HepG2 (cell line): ENCODE measurements around the gene DSCAML1. TPM values are rescaled to one million over a fixed set of nuclear protein-coding genes. Genes with fewer than 3 reads are reported as not detected.
A peak's percentile ranks its signal among the peaks of the same experiment; 100 is the strongest.

ENCODE experiments used
- CTCF ChIP-seq: sonication (generic); formaldehyde crosslinking; IDR thresholded peaks from 2 replicates; pipeline ENCODE4 v1.5.0; 2020; ENCODE audit warnings: mild to moderate bottlenecking, missing genetic modification reagents, moderate library complexity
- FOXC1 ChIP-seq: sonication (generic); formaldehyde crosslinking; IDR thresholded peaks from 2 replicates; pipeline ENCODE4 v1.8.0; 2022; ENCODE audit warnings: mild to moderate bottlenecking, missing genetic modification reagents, borderline replicate concordance
- HIC2 ChIP-seq: sonication (generic); formaldehyde crosslinking; IDR thresholded peaks from 2 replicates; pipeline ENCODE4 v1.9.0; 2022; ENCODE audit warnings: low read depth, missing genetic modification reagents
- HINFP ChIP-seq: sonication (generic); formaldehyde crosslinking; IDR thresholded peaks from 2 replicates; pipeline ENCODE4 v1.4.0; 2020; ENCODE audit warnings: low read depth, mild to moderate bottlenecking, missing genetic modification reagents
- HNRNPL ChIP-seq: fragments of 200-400 bp; formaldehyde crosslinking; IDR thresholded peaks from 2 replicates; pipeline ENCODE4 v1.6.1; 2017; ENCODE audit warnings: mild to moderate bottlenecking, low read depth, low read length
- JUND ChIP-seq: sonication (generic); formaldehyde crosslinking; IDR thresholded peaks from 2 replicates; pipeline ENCODE4 v1.8.0; 2022; ENCODE audit warnings: mild to moderate bottlenecking, missing genetic modification reagents
- MXD1 ChIP-seq: sonication (generic); formaldehyde crosslinking; IDR thresholded peaks from 2 replicates; pipeline ENCODE4 v1.4.0; 2020; ENCODE audit warnings: mild to moderate bottlenecking, missing genetic modification reagents
- ONECUT2 ChIP-seq: sonication (generic); formaldehyde crosslinking; IDR thresholded peaks from 2 replicates; pipeline ENCODE4 v1.4.0; 2020; ENCODE audit warnings: missing genetic modification reagents
- PAX8 ChIP-seq: sonication (generic); formaldehyde crosslinking; IDR thresholded peaks from 2 replicates; pipeline ENCODE4 v1.8.0; 2022; ENCODE audit warnings: mild to moderate bottlenecking, missing genetic modification reagents, borderline replicate concordance
- PCBP1 ChIP-seq: fragments of 200-400 bp; formaldehyde crosslinking; IDR thresholded peaks from 2 replicates; pipeline ENCODE4 v1.6.1; 2017; ENCODE audit warnings: mild to moderate bottlenecking, low read depth, low read length, borderline replicate concordance
- PHF5A ChIP-seq: IDR thresholded peaks from one replicate; pipeline ENCODE4 v1.6.1; 2018; ENCODE audit warnings: low read depth, missing genetic modification reagents; ENCODE audit not compliant: unreplicated experiment
- SETDB1 ChIP-seq: sonication (generic); formaldehyde crosslinking; IDR thresholded peaks from 2 replicates; pipeline ENCODE4 v1.5.1; 2020; ENCODE audit warnings: missing genetic modification reagents, mild to moderate bottlenecking, borderline replicate concordance
- SMARCE1 ChIP-seq: fragments of 450-650 bp; IDR thresholded peaks from 2 replicates; pipeline ENCODE4 v1.6.1; 2017; ENCODE audit warnings: borderline replicate concordance
- SNAPC2 ChIP-seq: sonication (generic); formaldehyde crosslinking; IDR thresholded peaks from 2 replicates; pipeline ENCODE4 v1.8.1; 2022; ENCODE audit warnings: mild to moderate bottlenecking, missing genetic modification reagents
- TARDBP ChIP-seq: sonication (generic); formaldehyde crosslinking; IDR thresholded peaks from 2 replicates; pipeline ENCODE4 v1.8.0; 2022; ENCODE audit warnings: mild to moderate bottlenecking, missing genetic modification reagents
- TCF7L2 ChIP-seq: IDR thresholded peaks from 2 replicates; pipeline ENCODE4 v1.6.1; 2011; ENCODE audit warnings: mild to moderate bottlenecking, low read depth, low read length, moderate library complexity
- TSC22D2 ChIP-seq: sonication (generic); formaldehyde crosslinking; IDR thresholded peaks from 2 replicates; pipeline ENCODE4 v1.5.1; 2020; ENCODE audit warnings: missing genetic modification reagents, mild to moderate bottlenecking, borderline replicate concordance
- U2AF1 ChIP-seq: fragments of 200-400 bp; formaldehyde crosslinking; optimal IDR thresholded peaks from 2 replicates; pipeline ENCODE3; 2017; ENCODE audit warnings: mild to moderate bottlenecking, low read depth, low read length
- XRCC5 ChIP-seq: fragments of 200-400 bp; formaldehyde crosslinking; optimal IDR thresholded peaks from 2 replicates; pipeline ENCODE3; 2017; ENCODE audit warnings: mild to moderate bottlenecking, low read length
- ZNF17 ChIP-seq: sonication (generic); formaldehyde crosslinking; IDR thresholded peaks from 2 replicates; pipeline ENCODE4 v1.5.0; 2020; ENCODE audit warnings: mild to moderate bottlenecking, missing genetic modification reagents
- ZNF460 ChIP-seq: sonication (generic); formaldehyde crosslinking; IDR thresholded peaks from 2 replicates; pipeline ENCODE4 v1.5.1; 2020; ENCODE audit warnings: missing genetic modification reagents, mild to moderate bottlenecking, borderline replicate concordance
- ZNF674 ChIP-seq: sonication (generic); formaldehyde crosslinking; IDR thresholded peaks from 2 replicates; pipeline ENCODE4 v1.5.0; 2020; ENCODE audit warnings: low read depth, mild to moderate bottlenecking, missing genetic modification reagents
- ZNF740 ChIP-seq: sonication (generic); formaldehyde crosslinking; IDR thresholded peaks from 2 replicates; pipeline ENCODE4 v1.4.0; 2020; ENCODE audit warnings: missing genetic modification reagents
- ZNF747 ChIP-seq: sonication (generic); formaldehyde crosslinking; IDR thresholded peaks from 2 replicates; pipeline ENCODE4 v1.8.1; 2023; ENCODE audit warnings: missing genetic modification reagents, mild to moderate bottlenecking, borderline replicate concordance
- polyA plus RNA-seq, 8 experiments: library from polyadenylated mRNA; depleted of rRNA in 3 of 8; stranded (reverse) in 7 of 8; unstranded in 1 of 8; fragments of >200 nt; fragmentation: Illumina TruSeq in 4 of 8; extraction: Trizol in 4 of 8; gene quantifications; 2 replicates each; pipeline versions ENCODE4 v1.2.1 to v1.2.3, GENCODE V29; 2011 to 2016; ENCODE audit warnings: low read depth in 4 of 8, missing spikeins in 1 of 8, mixed read lengths in 1 of 8; ENCODE audit not compliant: insufficient read depth in 1 of 8
- total RNA-seq, 5 experiments: library from RNA; depleted of rRNA; stranded (reverse); fragments of >200 nt; fragmentation: Illumina TruSeq; extraction: Trizol; gene quantifications; 2 replicates each; pipeline ENCODE4 v1.2.3, GENCODE V29; 2016; ENCODE audit warnings: low read depth in 1 of 5

Gene DSCAML1
- total and polyA plus RNA-seq, 2 of the 13 experiments (the other 11 are each of a cell fraction or from before 2014, with no cell fraction given): 0.29 to 0.40 TPM

DNA sequence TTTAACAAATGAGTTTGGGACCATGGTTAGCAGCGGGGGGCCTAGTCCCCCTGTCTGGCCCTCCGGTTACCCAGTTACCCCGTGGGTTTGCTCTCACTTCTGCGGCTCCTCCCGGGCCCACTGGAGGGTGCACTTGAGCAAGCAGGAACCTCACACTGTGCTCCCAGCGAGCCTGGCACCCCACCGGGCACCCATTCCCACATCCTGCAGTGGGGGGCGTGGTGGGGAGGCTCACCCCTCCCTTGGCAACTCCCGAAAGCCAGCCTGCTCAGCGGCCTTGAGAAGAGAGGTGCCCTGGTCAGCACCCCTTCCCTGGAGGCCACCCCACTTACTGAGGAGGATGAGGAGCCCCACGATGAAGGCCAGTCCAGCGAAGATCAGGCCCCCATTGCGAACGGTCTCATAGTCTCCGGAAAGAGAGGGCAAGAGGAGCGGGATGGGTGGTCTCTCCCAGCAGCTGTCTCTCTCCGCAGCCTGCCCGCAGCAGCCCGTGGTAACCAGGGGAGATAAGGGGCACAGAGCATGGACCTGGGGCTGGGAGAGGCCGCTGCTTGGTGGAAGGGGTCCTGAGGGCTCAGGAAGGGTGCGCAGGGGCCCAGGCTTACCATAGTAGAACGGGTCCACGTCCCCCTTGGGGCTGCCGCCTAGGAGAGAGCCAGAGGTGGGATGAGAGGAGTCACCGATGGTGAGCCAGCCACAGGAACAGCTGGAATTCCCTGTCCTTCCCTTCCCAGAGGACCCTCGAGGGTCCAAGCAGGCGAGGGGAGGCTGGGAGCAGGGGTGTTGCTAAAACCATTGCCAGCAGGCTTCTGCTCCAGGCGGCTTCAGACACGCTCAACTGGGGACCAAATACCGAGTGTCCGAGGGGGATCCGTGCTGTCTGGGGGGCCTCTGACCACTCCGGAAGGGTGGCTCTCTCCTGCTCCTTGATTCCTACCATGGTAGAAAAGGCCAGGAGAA is 25.3 kb upstream of the DSCAML1 start (continued):
- TF ChIP-seq SETDB1 (CRISPR knock-in tag): no peak
- no peak for TF ChIP-seq FOXC1 (CRISPR knock-in tag)
- no peak for TF ChIP-seq TARDBP (CRISPR knock-in tag)
- TF ChIP-seq TCF7L2: no peak
- TF ChIP-seq SMARCE1: no peak
- no peak for TF ChIP-seq SNAPC2
- no peak for TF ChIP-seq JUND (CRISPR knock-in tag)
- TF ChIP-seq HIC2 (CRISPR knock-in tag): 0 out of 2 replicates have a peak, but pooled peaks have one; percentile 34
- TF ChIP-seq HNRNPL: peak; percentile 93
- peak; percentile 46 for TF ChIP-seq XRCC5
- no peak for TF ChIP-seq ZNF460 (CRISPR knock-in tag)
- peak; percentile 33; the same call in 1 of the 2 replicates for TF ChIP-seq TSC22D2
- TF ChIP-seq HINFP (CRISPR knock-in tag): no peak
- no peak for TF ChIP-seq PAX8 (CRISPR knock-in tag)
- TF ChIP-seq CTCF (CRISPR knock-in tag): peak; percentile 66
- TF ChIP-seq ZNF17 (CRISPR knock-in tag): no peak
- TF ChIP-seq ONECUT2 (CRISPR knock-in tag): no peak
- no peak for TF ChIP-seq ZNF740 (CRISPR knock-in tag)
- TF ChIP-seq MXD1 (CRISPR knock-in tag): 0 out of 2 replicates have a peak, but pooled peaks have one; percentile 23
- TF ChIP-seq PHF5A (CRISPR knock-in tag): no peak
- no peak for TF ChIP-seq ZNF674
- TF ChIP-seq ZNF747 (CRISPR knock-in tag): no peak
- 0 out of 2 replicates have a peak, but pooled peaks have one; percentile 62 for TF ChIP-seq PCBP1
- TF ChIP-seq U2AF1: peak; percentile 22
